Amniotic epithelial cell (primary cell): Measurements from ENCODE around the gene KBTBD7.

Experiments used
- DNase-seq: peaks from one replicate; pipeline ENCODE4 v3.0.0-alpha.2; 2010; ENCODE audit warnings: low read depth

The KBTBD7 gene, protein sequence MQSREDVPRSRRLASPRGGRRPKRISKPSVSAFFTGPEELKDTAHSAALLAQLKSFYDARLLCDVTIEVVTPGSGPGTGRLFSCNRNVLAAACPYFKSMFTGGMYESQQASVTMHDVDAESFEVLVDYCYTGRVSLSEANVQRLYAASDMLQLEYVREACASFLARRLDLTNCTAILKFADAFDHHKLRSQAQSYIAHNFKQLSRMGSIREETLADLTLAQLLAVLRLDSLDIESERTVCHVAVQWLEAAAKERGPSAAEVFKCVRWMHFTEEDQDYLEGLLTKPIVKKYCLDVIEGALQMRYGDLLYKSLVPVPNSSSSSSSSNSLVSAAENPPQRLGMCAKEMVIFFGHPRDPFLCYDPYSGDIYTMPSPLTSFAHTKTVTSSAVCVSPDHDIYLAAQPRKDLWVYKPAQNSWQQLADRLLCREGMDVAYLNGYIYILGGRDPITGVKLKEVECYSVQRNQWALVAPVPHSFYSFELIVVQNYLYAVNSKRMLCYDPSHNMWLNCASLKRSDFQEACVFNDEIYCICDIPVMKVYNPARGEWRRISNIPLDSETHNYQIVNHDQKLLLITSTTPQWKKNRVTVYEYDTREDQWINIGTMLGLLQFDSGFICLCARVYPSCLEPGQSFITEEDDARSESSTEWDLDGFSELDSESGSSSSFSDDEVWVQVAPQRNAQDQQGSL

DNA sequence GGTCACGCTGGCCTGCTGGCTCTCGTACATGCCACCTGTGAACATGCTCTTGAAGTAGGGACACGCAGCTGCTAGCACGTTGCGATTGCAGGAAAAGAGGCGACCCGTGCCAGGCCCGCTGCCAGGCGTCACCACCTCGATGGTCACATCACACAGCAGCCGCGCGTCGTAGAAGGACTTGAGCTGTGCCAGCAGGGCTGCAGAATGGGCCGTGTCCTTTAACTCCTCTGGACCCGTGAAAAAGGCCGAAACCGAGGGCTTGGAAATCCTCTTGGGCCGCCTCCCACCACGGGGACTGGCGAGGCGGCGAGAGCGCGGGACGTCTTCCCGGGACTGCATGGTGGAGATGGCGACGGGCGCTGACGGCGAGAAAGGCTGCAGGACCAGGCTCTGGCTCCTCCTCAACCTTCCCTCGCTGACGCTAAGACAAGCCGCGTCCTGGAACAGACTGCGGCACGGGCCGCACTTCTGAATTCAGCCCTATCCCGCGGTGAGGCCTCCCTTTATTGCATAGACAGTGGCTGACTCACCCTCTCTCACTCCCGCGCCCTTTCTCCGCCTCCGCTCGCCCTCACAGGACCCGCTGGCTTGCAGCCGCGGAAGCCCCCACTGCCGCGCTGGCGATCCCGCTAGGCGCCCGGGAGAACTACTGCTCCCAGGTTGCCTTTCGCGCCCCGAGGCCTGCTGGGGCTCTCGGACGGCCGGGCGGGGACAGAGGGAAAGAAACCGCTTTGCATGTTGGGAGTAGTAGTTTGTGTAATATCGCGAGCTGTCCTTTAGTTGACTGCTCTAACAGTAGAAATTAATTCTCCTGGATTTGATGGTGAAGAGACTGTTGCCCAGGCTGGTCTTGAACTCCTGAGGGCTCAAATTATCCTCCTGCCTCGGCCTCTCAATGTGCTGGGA is at the start of gene KBTBD7:
Gene KBTBD7 (minus strand): TSS at position 651 of the 906 bp plus-strand sequence. CDS start 312 bp downstream, at position 339.
- peak; percentile 98 for DNase-seq

DNA sequence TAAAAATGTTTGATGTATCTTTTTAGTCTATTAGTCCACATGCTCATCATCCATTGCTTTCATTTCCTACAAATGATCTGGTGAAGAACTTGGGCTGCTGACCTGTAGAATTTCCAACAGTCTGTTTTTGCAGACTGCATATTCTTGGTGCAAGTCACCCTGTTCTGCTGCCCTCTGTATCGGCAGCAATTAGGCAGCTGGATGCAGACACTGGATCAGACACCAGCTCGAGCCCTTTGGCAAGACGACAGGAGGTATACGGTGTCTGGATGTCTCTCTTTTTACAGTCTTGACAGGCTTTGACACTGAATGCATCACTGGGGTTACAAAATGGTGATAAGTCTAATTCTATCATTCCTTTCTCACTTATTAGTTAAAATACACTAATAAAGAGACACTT is 47.3 kb upstream of the KBTBD7 start:
- DNase-seq, result no peak

DNA sequence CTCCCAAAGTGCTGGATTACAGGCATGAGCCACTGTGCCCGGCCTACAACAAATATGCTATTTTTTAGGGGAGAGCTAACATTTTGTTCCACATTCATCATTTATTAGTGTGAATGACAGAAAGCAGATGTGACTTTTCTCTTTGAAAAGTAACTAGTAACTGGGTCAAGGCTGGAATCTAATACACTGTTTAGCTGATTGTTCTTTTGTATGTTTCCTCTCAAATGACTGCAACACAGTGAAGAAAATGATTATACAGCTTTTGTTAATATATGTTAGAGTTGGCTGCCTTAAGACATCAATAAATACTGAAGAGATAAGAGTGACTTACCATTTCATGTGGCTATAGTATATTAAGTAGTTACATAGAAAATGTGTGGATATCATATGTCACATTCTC is 42.0 kb upstream of the KBTBD7 start:
- no peak for DNase-seq

DNA sequence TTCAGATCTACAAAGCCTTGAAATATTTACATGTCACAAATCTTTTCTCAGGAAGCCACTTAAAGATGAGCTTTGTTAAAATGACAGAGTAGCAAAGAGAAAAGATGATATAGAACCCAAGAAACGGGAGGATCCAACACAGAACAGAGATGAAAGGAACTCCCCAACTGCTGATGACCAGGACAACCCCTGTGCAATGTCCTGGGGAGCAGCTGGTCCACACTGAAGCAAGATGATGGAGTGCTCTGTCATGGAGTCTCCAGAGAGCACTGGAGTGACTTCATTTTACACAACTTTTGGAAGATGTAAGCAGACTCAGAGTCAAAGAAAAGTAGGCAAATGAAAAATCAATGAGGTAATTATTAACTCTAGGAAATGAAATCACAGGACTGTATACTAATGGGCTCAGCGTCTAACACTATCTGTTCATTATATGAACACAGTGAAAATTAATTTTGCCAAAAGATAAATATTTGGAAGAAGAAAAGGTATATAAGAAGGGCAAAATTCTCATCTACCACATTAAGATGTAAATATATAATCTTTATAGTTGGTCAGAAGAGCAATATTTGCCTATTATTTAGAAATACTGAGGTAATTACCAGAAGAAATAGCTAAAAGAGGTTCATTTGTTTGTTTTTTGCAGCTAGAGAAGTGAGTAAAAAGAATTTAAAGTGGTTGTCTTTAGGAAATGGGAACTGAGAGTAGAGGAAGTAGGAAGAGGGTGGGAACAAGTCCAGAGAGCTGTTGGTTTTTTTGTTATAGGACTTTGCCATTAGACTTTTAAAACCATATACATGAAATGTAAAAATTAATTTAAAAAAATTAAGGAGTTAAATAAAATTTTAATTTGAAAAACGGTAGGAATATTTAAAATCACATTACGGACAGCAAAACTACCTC is 38.5 kb upstream of the KBTBD7 start:
- no peak for DNase-seq

DNA sequence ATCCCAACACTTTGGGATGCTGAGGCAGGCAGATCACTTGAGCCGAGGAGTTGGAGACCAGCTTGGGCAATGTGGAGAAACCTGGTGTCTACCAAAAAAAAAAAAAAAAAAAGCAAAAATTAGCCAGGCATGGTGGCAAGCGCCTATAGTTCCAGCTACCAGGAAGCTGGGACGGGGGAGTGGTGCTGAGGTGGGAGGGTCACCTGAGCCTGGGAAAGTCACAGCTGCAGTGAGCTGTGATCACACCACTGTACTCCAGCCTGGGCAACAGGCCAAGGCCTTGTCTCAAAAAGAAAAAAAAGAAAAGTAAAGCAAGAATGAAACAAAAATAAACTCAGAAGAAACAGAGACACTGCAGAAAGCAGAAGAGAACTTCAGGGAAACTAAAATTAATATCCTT is 37.4 kb upstream of the KBTBD7 start:
- no peak for DNase-seq

DNA sequence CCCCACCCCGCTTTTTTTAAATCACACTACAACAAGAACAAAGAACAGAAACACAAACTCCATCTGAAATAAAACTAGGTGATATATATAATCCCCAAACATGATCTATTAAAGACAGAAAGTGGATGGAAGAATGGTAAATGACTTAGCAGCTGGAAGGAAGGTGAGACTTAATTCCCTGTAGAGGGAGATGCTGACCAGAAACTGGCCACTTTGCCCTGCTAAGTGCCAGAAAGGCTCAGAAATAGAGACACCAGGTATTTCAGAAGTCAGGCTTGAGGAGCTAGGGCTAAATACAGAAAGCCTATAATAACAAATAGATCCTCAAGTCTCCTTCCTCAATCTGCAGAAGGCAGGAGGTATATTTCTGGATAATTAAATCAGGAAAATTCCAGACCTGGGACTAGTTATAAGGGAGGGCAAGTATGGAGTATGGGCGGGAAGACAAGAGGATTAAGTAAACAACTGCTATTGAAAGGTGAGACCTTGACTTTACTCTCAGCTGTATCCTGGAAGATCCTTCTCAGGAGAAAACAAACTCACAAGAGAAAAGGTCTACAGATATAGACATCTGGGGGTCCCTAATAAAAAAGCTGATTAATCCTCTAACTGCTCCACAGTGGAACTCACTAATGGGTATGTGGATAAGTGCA is 36.8 kb upstream of the KBTBD7 start:
- no peak for DNase-seq

DNA sequence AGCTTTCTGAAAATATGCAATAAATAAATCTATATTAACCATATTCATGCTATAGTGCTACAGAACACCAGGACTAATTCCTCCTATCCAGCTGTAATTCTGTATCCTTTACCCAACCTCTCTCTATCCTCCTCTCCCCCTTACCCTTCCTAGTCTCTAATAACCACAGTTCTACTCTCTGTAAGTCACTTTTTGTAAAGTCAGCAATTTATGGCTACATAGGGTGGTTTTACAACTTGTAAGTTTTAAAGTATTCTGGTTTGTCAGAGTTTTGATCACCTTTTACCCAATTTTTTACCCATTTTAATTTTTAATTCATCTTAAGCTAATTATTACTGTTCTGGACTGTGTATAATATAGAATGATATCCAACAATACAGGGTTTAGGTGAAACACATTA is 35.0 kb upstream of the KBTBD7 start:
- no peak for DNase-seq

DNA sequence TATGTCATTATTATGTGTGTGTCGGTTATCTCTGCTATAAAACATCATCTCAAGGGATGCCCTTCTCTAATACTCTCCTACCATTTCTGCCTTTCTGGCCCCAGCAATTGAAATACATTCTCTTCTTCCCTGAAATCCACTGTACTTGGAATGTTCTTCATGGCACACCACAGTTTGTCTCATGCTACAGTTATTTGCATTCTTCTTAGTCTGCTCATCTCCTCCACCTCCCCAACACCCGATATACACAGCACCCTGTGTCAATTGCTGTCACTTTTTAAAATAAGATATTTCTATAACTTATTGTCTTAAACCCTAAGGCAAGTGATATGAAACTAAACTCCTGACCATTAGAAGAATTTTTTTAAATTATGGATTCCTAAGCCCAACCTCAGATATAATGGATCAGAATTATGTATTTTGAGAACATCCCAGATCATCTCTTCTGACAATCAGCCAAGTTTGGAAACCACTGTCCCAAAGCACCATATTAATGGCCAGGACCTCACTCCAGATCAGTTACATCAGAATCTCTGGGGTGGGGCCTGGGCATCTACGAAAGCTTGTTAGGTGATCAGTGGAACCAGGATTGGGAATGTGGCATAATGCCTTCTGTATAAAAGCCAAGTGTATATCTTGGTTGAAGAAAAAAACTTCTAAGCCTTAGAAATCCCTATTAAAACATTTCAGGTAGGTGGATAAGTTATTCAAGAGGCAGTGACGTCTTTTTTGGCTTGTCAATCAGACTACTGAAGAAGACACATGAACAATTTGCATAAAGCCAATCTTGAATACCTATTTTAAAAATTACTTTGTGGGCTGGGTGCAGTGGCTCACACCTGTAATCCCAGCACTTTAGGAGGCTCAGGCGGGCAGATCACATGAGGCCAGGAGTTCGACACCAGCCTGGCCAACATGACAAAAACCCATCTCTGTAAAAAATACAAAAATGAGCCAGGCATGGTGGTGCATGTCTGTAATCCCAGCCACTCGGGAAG is 30.0 kb upstream of the KBTBD7 start:
- peak; percentile 81 for DNase-seq

DNA sequence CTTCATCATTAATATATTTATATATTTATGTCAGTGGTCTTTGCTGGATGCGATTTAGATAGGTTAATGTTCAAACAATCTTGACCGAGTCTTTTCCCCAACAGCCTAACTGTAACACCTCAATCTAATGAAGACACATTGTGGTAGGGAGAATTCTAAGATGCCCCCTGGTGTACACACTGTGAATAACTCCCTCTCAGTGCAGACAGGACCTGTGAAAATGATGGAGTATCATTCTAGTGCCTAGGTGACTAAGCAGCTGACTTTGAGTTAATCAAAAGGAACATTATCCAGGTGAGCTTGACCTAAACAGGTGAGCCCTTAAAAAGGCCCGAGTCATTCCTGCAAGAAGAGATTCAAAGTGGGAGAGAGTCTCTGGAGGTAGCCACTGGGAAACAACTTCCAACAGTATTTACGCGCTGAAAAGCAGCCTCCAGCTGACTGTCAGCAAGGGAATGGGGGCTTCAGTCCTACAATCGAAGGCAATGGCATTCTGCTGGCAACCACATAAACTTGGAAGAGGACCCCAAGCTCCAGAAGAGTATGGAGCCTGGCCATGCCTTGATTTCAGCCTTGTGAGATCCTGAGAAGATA is 28.0 kb upstream of the KBTBD7 start:
- DNase-seq, result peak; percentile 62

DNA sequence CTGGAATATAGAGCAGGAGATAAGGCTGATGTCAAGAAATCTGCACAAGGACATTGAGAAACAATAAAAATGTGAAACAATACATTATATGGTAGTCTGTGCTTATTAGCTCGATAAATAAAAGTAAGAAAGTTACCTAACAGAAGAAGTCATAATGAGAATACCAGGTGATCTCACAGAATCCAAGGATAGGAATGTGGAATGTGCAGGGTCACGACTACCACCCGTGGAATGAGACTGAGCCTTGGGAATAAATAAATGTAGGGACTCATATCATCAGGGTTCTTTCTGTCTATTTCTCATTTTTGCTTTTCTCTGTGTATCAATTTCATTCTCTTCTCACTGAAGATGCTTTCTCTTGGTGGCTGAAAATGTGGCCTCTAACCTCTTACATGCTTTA is 26.0 kb upstream of the KBTBD7 start:
- no peak for DNase-seq

DNA sequence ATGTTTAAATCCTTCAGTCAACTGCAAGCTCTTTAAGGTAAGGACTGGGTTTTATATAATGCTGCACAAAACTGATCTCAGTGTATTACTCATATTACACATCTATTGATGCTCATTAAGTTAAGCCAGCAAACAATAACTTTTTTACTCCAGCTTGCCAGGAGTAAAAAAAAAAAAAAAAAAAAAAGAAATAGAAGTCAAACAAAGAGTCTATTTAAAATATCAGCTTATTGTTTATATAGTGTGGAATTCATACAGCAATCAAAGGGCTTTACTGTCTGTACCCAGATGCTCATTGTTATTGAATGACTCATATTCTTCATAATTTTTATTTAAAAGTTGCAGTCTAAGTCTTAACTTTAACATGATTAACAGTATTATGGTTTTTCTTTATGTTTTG is 21.8 kb upstream of the KBTBD7 start:
- DNase-seq, result peak; percentile 45

DNA sequence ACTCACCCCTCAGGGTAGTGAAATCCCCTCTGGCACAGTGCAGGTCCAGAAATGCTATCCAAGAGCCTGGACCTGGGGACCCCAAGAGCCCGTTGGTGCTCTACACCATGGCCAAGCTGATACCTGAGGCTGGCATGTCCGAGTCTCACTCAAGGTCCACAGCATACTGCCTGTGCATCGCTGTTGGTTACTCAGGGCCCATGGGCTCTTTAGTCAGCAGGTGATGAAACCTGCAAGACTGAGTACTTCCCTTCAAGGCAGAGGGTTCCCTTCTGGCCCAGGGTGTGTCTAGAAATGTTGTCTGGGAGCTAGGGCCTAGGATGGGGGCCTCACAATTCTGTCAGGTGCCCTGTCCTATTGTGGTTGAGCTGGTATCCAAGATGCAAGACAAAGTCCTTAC is 19.6 kb upstream of the KBTBD7 start:
- DNase-seq, result no peak

DNA sequence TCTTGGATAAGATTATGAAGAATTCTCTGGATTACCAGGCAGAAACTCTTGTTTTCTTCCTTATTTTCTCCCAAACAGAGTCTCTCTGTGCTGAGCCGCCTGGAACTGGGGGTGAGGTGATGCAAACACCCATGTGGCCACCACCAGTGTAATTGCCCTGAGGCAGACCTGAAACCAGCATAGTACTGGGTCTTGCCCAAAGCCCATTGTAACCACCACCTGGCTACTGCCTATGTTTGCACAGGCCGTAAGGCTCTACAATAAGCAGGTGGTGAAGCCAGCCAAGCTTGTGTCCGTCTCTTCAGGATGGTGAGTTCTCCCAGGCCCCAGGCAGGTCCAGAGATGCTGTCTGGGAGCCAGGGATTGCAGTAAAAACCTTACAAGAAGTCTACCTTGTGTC is 18.9 kb upstream of the KBTBD7 start:
- no peak for DNase-seq

DNA sequence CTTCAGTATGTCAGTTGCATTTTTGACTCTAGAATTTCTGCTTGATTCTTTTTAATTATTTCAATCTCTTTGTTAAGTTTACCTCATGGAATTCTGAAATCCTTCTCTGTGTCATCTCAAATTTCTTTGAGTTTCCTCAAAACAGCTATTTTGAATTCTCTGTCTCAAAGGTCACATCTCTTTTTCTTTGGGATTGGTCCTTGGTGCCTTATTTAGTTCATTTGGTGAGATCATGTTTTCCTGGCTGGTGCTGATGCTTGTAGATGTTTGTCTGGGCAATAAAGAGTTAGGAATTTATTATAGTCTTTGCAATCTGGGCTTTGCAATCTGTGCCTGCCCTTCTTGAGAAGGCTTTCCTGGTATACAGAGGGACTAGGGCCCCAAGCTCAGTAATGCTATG is 18.5 kb upstream of the KBTBD7 start:
- DNase-seq, result no peak

DNA sequence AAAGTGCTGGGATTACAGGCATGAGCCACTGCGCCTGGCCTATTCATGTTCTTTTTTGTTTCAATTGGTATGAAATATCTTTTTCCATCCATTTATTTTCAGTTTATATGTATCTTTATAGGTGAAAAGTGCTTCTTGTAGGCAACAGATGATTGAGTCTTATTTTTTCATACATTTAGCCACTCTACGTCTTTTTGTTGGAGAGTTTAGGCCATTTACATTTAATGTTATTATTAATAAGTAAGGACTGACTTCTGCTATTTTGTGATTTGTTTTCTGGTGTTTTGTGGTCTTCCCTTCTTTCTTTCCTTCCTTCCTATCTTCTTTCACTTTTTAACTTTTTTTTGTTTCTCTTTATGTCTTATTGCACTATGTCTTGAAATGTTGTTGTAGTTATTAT is 16.7 kb upstream of the KBTBD7 start:
- DNase-seq, result no peak

DNA sequence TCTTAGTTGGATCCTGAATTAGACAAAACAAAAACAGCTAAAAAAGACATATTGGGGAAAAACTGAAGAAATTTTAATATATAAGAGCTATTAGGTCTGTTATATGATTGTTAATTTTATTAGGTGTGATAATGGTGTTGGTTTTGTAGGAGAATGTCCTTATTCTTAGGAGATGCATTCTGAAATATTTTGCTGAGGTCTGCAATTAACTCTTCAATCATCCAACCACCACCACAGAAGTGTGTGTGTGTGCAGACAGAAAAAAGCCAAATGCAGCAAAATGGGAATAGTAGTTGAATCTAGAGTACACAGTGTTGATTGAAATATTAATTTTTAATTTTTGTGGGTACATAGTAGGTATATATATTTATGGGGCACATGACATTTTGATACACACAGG is 12.1 kb upstream of the KBTBD7 start:
- no peak for DNase-seq

DNA sequence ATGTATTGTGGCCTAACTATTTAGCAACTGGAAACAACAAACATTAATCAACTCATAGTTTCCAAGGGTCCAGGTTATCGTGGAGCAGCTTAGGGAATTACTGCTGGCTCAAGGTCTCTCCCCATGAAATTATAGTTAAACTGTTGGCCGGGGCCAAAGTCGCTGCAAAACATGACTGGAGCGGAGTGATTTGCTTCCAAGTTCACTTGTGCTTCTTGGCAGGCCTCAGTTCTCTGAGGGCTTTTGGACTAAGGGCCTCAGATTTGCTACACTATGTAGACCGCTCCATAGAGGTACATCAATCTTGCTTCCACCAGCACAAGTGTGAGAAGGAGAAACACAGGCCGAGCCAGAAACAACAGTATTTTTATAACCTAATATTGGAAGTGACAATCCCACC is 9.4 kb upstream of the KBTBD7 start:
- no peak for DNase-seq

DNA sequence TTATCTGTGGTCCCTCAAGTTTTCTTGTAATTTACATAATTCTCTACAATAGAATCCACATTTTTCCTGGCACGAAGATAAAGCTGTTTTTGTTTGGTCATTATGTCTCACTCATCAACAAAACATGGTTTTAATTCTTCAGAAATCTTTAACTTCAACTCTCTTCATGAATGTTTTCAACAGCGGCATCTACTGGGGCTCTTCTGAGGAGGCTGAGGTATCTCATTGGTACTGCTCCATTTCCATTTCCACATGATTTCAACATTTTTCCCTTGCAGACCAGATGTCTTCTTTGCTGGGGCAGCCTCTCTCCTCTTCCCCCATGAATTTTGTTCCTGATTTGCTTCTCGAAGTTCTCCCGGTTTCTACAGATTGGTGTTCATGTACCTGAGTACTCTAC is 5.8 kb upstream of the KBTBD7 start:
- DNase-seq, result no peak

DNA sequence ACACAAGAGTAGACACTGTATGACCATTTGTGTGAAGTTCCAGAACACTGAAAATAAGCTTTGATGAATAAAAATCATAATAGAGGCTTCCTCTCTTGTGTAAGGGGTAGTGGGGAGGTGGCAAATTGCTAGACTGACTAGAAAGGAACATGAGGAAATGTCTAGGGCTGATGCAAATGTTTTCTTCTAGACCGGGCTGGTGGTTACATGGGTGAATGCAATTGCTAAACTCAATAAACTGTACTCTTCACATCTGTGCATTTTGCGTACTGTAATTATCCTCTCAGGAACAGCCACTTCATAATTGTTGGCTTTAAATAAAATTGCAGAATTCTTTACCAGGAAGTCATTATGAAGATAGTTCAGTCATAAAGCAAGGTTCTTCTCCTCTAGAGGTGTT is 5.2 kb upstream of the KBTBD7 start:
- DNase-seq, result no peak
